Panc1 (cell line): ENCODE measurements around the gene KIF26B. TPM values are rescaled to one million over a fixed set of nuclear protein-coding genes. Genes with fewer than 3 reads are reported as not detected.

ENCODE experiments used
- ATAC-seq: fragments of 200-7000 bp; cut with Tn5 transposase; 2 replicates; pipeline ENCODE4 v1.9.1; 2020; ENCODE audit warnings: mild to moderate bottlenecking, moderate library complexity
- BruUV-seq: library from RNA; stranded (reverse); fragments of 400-500 nt; replicated peaks from 2 replicates; lab custom pipeline; 2021; lab: Mats Ljungman, UMichigan
- CTCF ChIA-PET: fragments of 300-600 bp; sonication (Branson Sonifier 250); formaldehyde crosslinking; loops from one replicate; lab custom pipeline; 2022; ENCODE audit warnings: antibody characterized with exemption; lab: Charles Lee
- POLR2A ChIA-PET: fragments of 300-600 bp; sonication (Branson Sonifier 250); formaldehyde crosslinking; loops from one replicate; lab custom pipeline; 2022; ENCODE audit warnings: antibody characterized with exemption; lab: Charles Lee
- DNase-seq: peaks from one replicate; pipeline ENCODE4 v3.0.0-alpha.2; 2010; ENCODE audit warnings: low read depth, low spot score
- H3K27ac ChIP-seq: 2 replicates; pipeline ENCODE4 v1.5.1; 2011; ENCODE audit warnings: mild to moderate bottlenecking, low read length, inconsistent platforms
- H3K27me3 ChIP-seq: fragments of 200-500 bp; sonication (Bioruptor generic); 2 replicates; pipeline ENCODE4 v1.6.0; 2014; ENCODE audit warnings: low read length, inconsistent platforms; ENCODE audit not compliant: control insufficient read depth, insufficient read depth
- H3K36me3 ChIP-seq: fragments of 200-500 bp; sonication (Bioruptor generic); 2 replicates; pipeline ENCODE4 v1.5.1; 2014; ENCODE audit warnings: inconsistent platforms, mild to moderate bottlenecking, low read length, moderate library complexity; ENCODE audit not compliant: control insufficient read depth, insufficient read depth
- H3K4me1 ChIP-seq: 2 replicates; pipeline ENCODE4 v1.5.1; 2011; ENCODE audit warnings: inconsistent platforms, mild to moderate bottlenecking, low read length, moderate library complexity; ENCODE audit not compliant: control insufficient read depth, insufficient read depth
- H3K4me3 ChIP-seq, 2 experiments: 2 replicates each; pipeline ENCODE4 v1.5.1; 2011 to 2012; ENCODE audit warnings: low read depth in 2 of 2, low read length in 2 of 2, mild to moderate bottlenecking in 2 of 2, inconsistent platforms in 1 of 2, moderate library complexity in 1 of 2
- H3K9me3 ChIP-seq: fragments of 200-500 bp; sonication (Bioruptor generic); 2 replicates; pipeline ENCODE4 v1.5.1; 2014; ENCODE audit warnings: low read depth, mild to moderate bottlenecking, inconsistent platforms, low read length, moderate library complexity; ENCODE audit not compliant: control insufficient read depth, insufficient read depth
- CTCF ChIP-seq: fragments of 450-650 bp; IDR thresholded peaks from 2 replicates; pipeline ENCODE4 v1.5.1; 2017; ENCODE audit warnings: mild to moderate bottlenecking
- POLR2AphosphoS5 ChIP-seq: IDR thresholded peaks from 2 replicates; pipeline ENCODE4 v1.6.1; 2012; ENCODE audit warnings: mild to moderate bottlenecking, low read depth, low read length, moderate library complexity
- REST ChIP-seq, 2 experiments: IDR thresholded peaks; 2 replicates each; pipeline ENCODE4 v1.6.1; 2011 to 2012; ENCODE audit warnings: low read depth in 2 of 2, control low read depth in 1 of 2, low read length in 1 of 2, mild to moderate bottlenecking in 1 of 2, moderate library complexity in 1 of 2; ENCODE audit not compliant: insufficient read depth in 1 of 2
- SIN3A ChIP-seq: IDR thresholded peaks from 2 replicates; pipeline ENCODE4 v1.6.1; 2012; ENCODE audit warnings: low read depth, mild to moderate bottlenecking, low read length, moderate library complexity, borderline replicate concordance; ENCODE audit not compliant: insufficient read depth
- TCF7L2 ChIP-seq: IDR thresholded peaks from 2 replicates; pipeline ENCODE4 v1.6.1; 2011; ENCODE audit warnings: mild to moderate bottlenecking, low read depth, low read length, inconsistent platforms
- in situ Hi-C: cut with HindIII; loops from 2 replicates; pipeline ENCODE4 v1.10.0; 2016; ENCODE audit warnings: low sequenced_read_pairs, low pct_unique_long_range_greater_than_20kb
- intact Hi-C: fragments of 100-400 bp; cut with micrococcal nuclease; formaldehyde crosslinking; loops from one replicate; pipeline ENCODE4 v1.10.0; 2022; ENCODE audit not compliant: unreplicated experiment
- total RNA-seq: library from RNA; stranded (reverse); gene quantifications from one replicate; pipeline ENCODE4 v1.2.1, GENCODE V29; 2021; ENCODE audit not compliant: unreplicated experiment

KIF26B gene
- total RNA-seq, 1 experiment from 2014 or later, result 0.33 TPM

GRCh38 chr1:245688536-245689453, 534.0 kb downstream of the KIF26B start:
- Histone ChIP-seq H3K4me1 (no peaks in the 10 kb centered on the region), H3K27ac (no peak overlapping the region), H3K9me3 (no peaks in the 10 kb centered on the region), H3K27me3 (no peaks in the 10 kb centered on the region; the same call in 1 of the 2 replicates), H3K36me3 (no peaks in the 10 kb centered on the region), H3K4me3 (no peak overlapping the region)
- in situ Hi-C loops (no loop called here), intact Hi-C loops (no loop called here)
- BruUV-seq, result no TSS peak
- POLR2A ChIA-PET, result no interaction called here
- ATAC-seq (no peak), DNase-seq (no peak)
- TF ChIP-seq CTCF, result no peak
- TF ChIP-seq REST (IDR thresholded peaks at IDR 0.05; ENCODE audit: insufficient read depth in 1 of 2, low read depth in 2 of 2, low read length in 1 of 2), result no peak
- no peak for TF ChIP-seq TCF7L2
- no peak for TF ChIP-seq SIN3A
- no peak for TF ChIP-seq POLR2AphosphoS5
- CTCF ChIA-PET, result no interaction called here

DNA sequence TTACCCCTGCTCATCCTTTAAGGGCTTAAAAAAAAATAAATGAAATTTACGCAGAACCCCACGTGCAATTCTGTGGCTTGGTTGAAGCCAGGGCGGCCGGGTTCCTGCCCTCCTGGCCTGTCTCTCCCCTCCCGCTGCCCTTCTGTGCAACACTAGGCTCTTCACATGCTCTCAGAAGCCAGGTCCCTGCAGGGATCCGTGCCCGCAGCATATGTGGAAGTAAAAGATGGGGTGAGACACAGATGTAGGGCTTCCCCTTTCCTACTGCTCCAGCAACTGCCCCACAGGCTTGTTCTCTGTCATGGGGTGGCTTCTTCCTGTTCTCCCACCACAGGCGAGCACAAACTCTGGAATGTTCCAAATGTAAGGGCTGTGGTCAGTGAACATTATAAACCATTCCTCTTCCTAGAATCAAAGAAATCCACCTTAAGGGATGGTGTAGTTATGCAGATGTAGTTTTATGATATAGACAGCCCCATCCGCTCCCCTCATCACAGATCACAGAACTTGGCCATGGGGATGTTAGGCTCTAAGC, 535.4 kb downstream of the KIF26B start:
- no TSS peak for BruUV-seq
- DNase-seq, result no peak
- Histone ChIP-seq H3K4me3 (no peak overlapping the region), H3K4me1 (no peaks in the 10 kb centered on the region), H3K36me3 (no peaks in the 10 kb centered on the region), H3K9me3 (no peaks in the 10 kb centered on the region), H3K27me3 (no peaks in the 10 kb centered on the region; the same call in 1 of the 2 replicates), H3K27ac (no peak overlapping the region)
- in situ Hi-C loops, result no loop called here
- no peak for ATAC-seq
- POLR2A ChIA-PET, result no interaction called here
- CTCF ChIA-PET, result no interaction called here
- no peak for TF ChIP-seq CTCF
- TF ChIP-seq TCF7L2, result no peak
- no peak for TF ChIP-seq POLR2AphosphoS5
- TF ChIP-seq SIN3A, result no peak
- no peak for TF ChIP-seq REST (IDR thresholded peaks at IDR 0.05; ENCODE audit: insufficient read depth in 1 of 2, low read depth in 2 of 2, low read length in 1 of 2)
- intact Hi-C loops, result no loop called here
